NOMO-1 treated with DMSO at 0.1 percent for 48 hours (cell line): ENCODE data around the gene PTPN14.
A peak's percentile ranks its signal among the peaks of the same experiment; 100 is the strongest.

Experiments used
- DNase-seq: peaks from one replicate; lab custom pipeline; 2025; ENCODE audit not compliant: unreplicated experiment; lab: John Stamatoyannopoulos, UW

PTPN14 gene

DNA sequence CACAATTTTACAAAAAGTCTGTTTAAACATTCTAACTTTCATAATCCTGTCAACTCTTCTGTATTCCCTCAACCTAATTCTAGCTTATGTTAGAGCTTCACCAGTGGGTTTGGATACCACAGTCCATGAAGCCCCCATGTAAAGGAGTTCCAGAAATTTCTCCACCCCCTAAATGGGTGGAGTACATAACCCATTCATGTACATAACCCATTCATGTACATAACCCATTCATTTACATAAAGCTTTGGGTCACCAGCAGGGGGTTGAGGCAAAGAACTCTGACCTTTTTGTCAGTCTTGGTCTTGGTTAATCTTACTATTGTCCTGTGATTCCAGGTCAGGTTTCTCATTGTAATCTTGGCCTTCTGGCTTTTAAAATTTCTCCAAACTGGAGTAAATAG is 208.9 kb downstream of the PTPN14 start:
- DNase-seq = no peak

DNA sequence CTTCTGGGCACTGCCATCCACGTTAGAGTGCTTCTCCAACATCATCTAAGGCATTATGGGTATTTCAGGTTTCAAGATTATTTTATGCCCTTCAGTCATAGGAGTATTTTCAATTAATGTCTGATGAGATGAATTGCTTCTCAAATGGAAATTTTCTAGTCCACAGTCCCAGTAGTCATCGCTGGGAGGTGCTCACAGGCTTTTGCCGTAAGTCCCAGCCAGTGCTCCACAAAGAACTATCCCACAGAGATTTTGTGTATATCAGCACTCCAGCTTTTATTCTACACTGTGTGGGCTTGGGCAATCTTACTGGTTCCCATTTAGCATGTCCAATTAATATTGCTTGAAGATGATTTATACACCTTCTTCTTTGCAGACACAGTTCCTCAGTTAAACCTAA is 209.5 kb downstream of the PTPN14 start:
- DNase-seq = no peak

DNA sequence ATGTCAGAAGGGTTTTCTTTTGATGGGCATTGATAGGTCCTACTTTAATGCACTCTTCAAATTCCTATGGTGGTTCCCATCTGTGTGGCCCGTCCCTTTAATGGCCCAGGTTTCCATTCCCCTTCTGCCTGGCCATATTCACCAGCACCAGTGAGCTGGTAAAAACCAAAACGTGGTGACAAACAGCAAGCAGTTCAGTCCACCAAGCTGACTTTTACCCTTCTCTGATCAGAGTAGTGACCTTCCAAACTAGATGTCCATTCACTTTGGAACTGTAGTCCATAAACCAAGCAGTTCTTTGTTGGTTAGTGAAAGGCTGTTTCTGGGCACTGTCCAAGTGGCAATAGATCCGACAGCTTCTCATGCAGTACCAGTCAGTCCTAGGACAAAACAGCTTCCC is 209.9 kb downstream of the PTPN14 start:
- no peak for DNase-seq

DNA sequence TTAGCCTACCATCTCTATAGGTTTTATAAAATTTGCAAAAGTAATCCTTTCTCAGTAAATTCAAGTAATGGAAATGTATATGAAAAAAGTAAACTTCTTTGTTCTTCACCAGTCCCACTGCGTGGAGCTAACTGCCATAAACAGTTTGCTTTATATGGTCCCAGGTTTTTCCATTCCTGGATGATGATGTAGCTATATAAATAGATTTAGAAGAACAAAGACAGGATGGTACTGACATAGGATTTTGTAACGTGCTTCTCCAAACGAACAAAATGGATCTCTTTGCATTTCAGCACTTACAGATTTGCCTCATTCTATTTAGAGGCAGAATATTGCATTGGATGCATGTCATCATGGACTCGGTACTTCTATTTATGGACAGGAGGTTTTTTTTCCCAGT is 213.2 kb downstream of the PTPN14 start:
- no peak for DNase-seq

DNA sequence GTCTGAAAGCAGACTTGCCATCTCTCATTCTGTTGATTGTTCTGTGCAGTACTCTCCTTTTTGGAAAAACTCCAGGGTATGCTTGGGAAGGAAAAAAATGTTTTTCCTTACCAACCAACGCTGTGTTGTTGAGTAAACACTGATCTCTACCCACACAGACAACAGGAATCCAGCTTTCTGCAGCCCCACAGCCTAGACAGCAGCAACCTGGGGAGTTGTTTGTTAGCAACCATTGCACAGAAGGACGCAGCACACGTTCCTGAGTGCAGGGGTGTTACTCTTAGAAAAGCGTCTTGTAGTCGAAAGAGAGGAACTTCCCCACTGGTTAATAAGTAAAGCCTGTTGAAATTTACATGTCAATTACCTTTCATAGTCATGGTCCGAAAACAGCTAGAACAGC is 213.9 kb downstream of the PTPN14 start:
- no peak for DNase-seq

DNA sequence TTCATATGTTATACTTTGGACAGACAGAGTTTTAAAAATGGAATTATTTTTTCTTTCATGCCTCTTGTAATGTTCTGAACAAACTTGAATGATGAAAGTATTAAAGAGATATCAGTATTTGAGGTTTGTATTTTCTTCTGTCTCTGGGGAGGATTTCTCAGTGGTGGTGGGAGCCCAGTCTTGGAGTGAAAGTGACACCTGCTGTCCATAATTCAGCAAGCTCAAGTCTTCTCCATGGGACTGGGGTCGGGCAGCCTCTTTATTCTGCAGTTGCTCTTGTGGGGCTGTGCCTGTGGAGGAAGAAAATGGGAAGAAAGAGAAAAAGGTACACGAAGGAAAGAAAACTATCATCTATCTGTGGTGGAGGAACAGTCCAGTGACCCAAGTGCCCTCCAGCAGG is 214.4 kb downstream of the PTPN14 start:
- no peak for DNase-seq

DNA sequence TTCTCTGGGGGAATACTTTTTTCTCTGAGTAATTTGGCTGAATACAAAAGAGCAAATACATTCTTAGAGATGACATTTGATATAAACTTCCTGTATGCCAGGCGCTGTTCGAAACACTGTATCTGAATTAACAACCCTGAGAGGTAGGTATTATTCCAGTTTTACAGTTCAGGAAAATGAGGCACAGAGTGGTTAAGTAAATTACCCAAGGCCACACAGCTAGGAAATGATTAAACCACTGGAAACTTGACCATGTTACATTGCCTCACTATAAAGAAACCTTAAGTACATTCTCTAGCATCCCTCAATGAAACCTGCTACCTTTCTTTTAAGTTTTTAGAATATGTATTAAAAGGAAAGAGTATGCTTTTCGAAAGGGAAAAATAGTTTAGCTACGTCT is 215.8 kb downstream of the PTPN14 start:
- DNase-seq = no peak

DNA sequence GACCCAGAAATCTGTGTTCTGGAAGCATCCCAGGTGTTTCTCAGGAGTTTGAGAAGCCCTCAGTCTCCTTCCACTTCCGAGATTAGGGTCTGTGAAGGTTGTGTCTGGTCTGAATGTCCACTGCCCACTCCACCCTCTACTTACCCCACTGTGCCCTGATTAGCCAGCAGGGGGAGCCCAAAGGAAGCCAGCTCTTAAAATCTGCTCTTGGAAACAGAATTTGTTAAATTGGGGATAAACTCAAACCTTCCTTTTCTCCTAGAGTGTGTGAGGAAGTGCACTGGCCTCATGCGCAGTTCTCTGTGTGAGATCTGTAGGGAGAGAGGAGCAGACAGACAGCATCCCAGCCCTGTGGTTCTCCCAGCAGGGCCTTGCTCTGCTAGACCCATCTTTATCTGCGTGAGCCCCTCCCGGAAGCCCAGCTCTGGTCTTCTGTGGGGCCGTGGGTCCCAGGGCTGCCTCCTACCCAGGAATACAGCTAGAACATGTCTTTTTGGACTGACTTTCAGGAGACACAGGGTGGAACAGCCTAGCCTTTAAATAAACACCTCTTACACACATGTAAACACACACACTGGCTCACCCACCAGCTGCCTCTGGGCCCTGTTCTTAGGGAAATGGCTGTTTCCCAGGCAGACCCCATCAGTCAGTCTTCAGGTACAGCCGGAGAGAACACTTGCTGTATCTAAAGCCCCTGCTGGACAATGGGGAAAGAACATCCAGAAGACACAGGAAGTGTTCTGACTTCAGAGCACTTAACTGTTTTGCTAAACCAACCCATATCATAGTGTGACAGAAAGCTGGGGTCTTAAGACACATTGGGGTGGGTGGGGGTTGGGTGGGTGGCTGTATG is 218.2 kb downstream of the PTPN14 start:
- peak; percentile 21 for DNase-seq

DNA sequence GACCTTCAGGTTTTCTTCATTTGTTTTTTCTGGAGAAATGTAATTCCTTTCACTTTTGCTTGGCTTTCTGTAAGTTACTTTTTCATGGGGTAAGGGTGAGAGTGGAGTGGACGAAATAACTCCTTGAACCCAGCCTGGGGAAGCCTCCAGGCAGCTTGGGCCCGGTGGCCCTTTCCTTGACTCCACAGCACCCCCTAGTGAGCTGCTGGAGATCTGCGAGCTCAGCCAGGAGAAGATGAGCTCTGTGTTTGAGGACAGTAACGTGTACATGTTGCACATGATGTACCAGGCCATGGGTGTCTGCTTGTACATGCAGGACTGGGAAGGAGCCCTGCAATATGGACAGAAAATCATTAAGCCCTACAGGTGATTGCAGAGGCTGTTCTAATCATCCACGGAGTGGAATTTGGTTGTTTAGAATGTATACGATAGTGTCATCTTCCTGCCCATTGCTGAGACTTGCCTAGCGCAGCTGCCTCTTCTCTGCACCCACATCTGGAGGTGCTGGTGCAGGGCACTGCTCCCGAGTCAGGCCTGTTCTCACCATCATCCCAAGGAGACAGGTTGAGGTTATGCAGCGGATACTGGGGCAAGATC is 219.5 kb downstream of the PTPN14 start:
- peak; percentile 34 for DNase-seq

DNA sequence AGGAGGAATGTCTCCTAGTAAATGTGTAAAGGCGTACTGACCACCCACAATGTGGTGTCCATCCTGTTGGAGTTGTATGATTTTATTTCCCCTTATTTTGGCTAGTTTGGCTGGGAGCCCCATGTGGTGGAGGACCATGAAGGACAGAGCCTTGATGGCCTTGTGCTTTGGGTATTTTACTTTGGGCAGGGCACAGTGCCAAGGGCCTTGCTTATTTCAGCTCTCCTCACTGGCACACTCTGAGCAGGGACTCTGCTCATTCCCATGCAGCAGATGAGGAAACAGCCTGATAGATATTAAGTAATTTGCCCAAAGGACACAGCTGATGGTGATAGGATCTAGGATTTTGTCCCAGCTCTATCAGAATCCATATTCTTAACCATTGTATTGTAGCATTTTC is 220.2 kb downstream of the PTPN14 start:
- DNase-seq = no peak

DNA sequence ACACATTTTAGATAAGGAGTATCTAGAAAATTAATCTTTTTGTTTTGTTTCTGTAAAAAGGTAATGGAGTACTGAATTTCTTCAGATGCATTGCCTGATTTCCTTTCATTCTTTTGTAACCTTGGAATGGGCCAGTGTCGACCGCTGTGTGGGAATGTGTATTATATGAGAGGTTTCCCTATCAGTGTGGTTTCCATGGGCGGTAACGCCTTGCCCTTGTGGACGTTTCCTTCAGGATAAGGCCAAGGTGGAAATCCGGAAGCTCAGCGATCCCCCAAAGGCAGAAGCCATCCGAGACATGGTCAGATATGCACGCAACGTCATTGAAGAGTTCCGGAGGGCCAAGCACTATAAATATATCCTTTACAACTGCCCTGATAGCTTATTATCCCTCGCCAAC is 220.7 kb downstream of the PTPN14 start:
- DNase-seq = no peak

DNA sequence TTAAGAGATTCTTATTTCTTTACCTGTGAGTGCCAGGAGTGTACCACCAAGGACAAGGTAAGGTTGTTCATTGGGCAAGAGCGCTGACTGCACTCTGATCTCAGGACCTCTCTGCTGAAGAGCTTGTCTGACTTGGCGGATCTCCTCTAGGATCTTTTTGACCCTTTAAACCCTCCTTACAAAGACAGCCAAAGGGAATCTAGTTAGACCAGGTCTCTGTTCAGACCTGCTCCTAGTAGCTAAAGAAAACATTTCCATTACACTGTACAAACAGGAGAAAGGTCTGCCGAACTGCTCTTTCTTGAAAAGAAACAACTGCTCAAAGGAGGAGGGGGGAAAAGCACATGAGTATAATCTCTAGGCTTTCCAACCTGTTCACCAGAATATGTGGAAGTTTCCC is 221.2 kb downstream of the PTPN14 start:
- DNase-seq = no peak

DNA sequence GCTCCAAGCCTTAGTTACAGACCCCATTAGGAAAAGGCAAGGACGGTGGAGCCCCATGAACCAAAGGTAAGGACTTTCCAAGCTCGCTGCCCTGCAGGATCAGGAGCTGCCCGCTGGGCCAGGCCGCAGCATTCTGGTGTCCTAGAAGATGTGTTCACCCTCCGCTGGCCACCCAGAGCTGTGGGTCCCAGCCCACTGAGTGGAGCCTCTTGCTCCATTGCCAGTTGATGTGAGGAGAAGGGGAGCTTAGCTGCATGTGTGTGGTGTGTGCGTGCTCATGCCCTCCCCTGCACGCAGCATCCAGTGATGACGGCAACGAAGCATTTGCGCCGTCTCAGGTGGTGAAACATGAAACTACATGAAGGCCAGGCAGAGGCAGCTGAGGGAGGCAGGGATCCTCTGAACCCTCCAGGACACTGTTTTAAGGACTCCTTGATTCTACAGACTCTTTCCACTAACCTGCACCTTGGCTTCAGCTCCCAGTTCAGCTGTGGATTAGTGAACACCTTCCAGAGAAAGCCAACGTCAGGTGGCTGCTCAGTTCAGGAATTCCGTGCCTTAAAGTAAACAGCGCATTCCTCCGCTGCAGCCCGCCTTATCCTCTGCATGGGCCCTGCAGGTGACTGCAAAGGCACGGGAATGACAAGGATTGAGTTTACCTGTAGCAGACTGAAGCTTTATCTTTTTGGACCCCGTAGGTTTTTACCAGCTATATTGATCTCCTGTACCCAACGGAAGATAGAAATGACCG is 221.8 kb downstream of the PTPN14 start:
- no peak for DNase-seq

DNA sequence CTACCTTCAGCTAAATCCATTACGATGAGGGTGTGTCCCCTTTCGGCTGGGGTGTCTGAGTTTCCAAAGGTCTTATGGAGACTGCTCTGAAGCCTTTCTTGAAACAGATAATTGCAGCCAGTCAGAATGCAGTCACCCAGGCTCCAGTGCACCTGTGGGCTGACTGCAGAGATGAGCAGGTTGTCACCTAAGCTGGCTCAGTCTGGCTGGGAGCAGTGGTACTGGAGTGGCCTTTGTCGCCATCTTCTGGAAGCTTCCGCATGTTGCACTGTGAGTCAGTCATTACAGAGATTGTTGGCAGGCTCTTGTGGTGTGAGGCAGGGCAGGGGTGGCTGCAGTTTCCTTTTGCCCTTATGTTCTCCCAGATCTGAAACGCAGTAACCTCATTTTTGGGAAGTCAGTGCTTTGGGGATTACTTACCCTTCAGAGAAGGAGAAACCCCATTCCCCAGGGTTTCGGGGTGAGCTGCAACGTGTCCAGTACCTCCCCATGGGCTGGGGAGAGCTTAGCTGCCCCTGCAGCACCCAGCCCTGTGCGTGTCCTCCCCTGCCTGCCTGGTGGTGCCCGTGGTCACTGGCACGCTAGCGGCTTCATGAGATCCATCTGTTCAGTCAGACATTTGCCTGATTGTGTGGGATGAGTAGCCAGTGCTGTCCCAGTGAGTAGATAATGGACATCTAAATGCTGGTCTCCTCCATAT is 222.5 kb downstream of the PTPN14 start:
- DNase-seq = peak; percentile 73

DNA sequence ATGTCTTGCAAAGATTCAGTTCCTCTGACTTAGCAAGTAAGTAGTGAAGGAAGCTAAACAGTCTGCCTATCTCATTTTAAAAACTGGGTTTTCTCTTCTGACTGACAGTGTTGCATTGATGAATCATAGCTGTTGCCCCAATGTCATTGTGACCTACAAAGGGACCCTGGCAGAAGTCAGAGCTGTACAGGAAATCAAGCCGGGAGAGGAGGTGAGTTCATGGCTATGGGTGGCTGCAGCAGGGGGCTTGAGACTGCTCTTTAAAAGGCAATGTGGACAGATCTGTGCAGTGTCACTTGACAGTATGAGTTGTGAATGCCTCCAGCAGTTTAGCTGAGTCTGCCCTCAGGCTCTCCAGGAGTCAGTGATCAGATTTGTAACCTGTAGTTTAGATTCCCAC is 223.9 kb downstream of the PTPN14 start:
- peak; percentile 15 for DNase-seq

DNA sequence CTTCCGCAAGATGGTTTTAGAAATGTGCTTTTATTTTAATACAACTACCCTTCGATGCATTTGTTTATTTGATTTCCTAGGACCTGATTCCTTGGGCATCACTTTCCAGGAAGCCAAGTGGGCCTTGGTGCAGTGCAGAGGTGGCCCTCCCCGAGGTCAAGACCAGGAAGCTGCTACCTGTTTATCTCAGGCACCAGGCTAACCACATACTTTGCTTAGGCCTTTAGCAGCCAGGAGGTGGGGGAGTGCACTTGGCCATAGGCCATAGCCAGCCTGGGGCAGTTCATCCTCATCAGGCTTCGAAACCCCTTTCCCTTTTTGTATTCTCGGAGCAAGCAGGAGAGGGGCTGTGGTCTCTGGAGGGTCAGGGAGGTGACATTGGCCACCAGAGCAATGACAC is 225.0 kb downstream of the PTPN14 start:
- no peak for DNase-seq

DNA sequence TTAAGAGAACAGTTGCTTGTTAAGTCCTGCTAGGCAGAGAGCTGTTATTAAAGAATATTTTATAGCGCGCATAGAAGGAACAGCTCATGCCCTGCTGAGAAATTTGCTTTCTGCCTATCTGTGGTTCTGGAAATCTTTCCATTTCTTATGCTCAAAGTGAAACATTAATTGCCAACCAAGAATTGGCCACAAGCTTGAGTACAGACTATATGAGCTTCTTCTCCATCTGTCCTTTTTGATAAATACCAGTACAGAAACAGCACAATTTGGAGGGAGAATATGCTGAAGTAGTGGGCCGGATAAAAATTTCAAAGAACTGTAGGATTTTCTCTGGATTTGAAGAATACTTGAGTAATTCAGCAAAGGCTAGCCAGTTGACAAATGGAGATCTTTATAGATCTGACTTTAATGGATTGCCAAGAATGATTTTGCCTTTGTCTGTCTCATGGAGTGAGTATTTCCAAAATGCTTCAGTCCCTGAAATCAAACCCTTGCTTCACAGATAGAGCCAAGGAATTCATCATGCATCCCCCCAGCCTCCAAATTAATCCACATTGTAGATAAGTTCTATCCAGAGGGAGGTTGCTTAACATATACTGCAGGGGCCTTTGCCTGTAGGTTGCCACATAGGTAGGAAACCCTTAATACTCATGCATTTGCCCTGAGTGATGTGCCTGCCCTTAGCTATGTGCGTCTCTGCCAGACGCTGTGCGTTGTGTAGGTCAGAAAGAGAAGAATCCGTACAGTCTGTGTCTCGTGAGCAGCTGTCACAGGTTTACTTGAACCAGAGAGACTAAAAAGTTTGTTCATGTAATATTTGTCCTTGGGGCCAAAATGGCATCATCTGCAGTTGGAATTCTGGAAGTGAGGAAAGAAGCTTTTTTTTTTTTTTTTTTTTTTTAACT is 226.3 kb downstream of the PTPN14 start:
- DNase-seq = no peak

DNA sequence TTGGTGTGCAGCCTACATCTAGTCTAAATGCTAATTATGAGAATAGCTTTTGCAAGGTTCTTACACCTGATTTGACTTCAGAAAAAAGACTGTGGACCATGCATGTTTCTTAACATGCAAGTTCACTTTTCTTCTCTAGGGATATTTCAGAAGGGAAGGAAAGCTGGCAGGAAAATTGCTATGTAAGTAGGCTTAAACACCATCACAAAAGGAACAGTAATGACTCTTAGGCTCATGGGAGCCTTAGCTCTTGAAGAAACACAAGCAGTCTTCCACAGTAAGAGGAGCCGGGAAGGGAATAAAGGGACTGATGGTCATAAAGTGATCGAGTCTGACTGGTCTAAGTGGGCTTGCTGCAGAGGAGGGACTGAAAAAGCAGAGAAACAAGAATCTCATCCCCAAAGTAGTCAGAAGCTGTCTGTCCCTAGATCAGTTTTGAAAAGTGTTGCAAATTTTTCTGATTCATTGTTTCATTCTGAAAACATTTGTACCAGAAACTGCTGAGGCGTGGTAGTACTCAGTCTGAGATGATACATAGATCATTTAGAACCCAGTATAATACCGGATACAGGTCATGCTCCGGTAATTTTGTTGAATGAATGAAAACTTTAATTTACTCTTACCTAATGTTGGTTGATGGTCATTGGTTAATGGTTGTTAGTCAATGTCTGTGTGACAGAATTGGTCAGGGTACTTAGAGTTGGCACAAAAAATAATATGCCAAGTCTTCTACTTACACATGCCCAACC is 229.5 kb downstream of the PTPN14 start:
- DNase-seq = no peak

DNA sequence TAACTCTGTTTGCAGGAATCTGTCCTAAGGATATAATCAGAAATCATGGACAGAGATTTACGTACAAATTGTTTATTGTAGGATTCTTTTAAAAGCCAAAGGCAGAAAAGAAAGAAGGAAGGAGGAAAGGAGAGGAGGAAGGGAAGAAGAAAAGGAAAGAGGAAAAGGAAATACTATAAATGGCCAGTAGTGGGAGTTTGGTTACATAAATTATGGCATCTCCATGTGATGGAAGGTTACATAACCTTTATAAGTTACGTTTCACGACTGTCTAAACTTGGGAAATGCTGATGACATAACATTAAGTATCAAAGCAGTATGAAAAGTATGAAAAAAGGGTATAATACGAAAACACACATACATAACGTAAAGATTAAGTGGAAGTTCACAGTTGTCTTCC is 231.5 kb downstream of the PTPN14 start:
- DNase-seq = peak; percentile 3
